Mesothelial cell of epicardium (in vitro differentiated cells): ENCODE data around the gene MIEF1. TPM values are rescaled to one million over a fixed set of nuclear protein-coding genes. Genes with fewer than 3 reads are reported as not detected.
A peak's percentile ranks its signal among the peaks of the same experiment; 100 is the strongest.

ENCODE experiments used
- DNase-seq, 2 experiments: peaks; one replicate each; pipeline ENCODE4 v3.0.0; 2021; ENCODE audit warnings: low spot score in 2 of 2; ENCODE audit not compliant: unreplicated experiment in 2 of 2
- H3K27ac Mint-ChIP-seq: 2 replicates; pipeline ENCODE4 v1.8.0; 2021; ENCODE audit warnings: mixed read lengths
- H3K27me3 Mint-ChIP-seq: 2 replicates; pipeline ENCODE4 v1.8.0; 2021; ENCODE audit warnings: low read depth, mixed read lengths
- H3K36me3 Mint-ChIP-seq: 2 replicates; pipeline ENCODE4 v1.8.0; 2021; ENCODE audit warnings: mixed read lengths
- H3K4me1 Mint-ChIP-seq: 2 replicates; pipeline ENCODE4 v1.8.0; 2021; ENCODE audit warnings: mixed read lengths
- H3K4me3 Mint-ChIP-seq: 2 replicates; pipeline ENCODE4 v1.8.0; 2021; ENCODE audit warnings: mild to moderate bottlenecking, moderate library complexity, mixed read lengths
- H3K9me3 Mint-ChIP-seq: 2 replicates; pipeline ENCODE4 v1.8.0; 2021; ENCODE audit warnings: mixed read lengths
- CTCF ChIP-seq: fragments of 200-600 bp; sonication (generic); IDR thresholded peaks from one replicate; pipeline ENCODE4 v1.5.0; 2021; ENCODE audit warnings: antibody characterized with exemption; ENCODE audit not compliant: unreplicated experiment
- total RNA-seq: library from RNA; stranded (reverse); gene quantifications from 3 replicates; pipeline ENCODE4 v1.2.1, GENCODE V29; 2021

Gene MIEF1
- total RNA-seq, 1 donor from 2014 or later = 35.0 TPM

- Mint-ChIP-seq H3K4me3 (peak overlapping the region; percentile 86), H3K27ac (peak overlapping the region; percentile 64), H3K27me3 (no peaks in the 10 kb centered on the region), H3K36me3 (peaks cover 4% of the 10 kb centered on the region), H3K4me1 (peaks cover 49% of the 10 kb centered on the region), H3K9me3 (no peaks in the 10 kb centered on the region)
- DNase-seq = no peak
- peak; percentile 41 for TF ChIP-seq CTCF
These were observed 28.7 kb downstream of the MIEF1 start for GRCh38 chr22:39530692-39531331.

DNA sequence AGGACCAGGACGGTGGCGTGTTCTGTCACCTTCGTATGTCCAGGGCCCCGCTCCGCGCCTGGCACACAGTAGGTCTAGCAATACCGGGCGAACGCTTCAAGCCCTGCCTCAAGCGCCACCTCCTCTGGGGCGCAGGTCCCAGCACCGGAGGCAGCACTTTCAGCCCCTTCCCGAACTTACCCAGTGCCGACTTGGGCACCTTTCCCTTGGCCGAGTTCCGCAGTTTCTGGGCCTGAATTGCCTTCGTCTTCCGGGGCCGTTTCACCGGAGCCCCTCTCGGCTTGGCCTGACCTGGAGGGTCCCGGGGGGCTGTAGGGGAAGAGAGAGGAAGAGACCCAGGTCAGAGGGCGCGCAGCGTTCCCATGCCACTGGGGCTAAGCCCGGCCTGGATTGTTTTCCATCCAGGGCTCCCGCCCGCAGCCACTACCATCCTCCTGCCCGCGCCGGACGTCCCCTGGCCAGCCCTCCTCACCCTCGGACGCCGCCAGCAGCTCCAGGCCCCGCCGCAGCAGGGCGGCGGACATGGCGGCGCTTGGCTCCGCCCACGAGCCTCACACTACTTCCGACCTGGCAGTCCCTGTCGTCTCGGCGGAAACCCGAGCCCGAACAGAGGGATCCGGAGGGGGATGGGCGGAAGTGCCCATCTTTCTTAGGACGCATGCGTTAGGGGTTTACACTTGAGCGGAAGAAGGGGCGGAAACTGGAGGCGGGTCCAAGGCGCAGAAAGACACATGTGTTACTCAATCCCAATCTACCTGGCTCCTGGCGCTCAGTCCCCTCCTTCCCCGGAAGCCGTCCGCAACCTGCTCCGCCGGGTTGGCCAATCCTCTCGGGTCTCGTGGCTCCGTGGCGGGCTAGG lies 30.4 kb downstream of the MIEF1 start, which contains the start of gene RPS19BP1:
RPS19BP1 (minus strand) TSS at position 534 of the 859 bp plus-strand sequence; CDS start at position 524, 10 bp downstream.
- Mint-ChIP-seq H3K9me3 (no peaks in the 10 kb centered on the region), H3K36me3 (peaks cover 4% of the 10 kb centered on the region), H3K4me1 (peaks cover 47% of the 10 kb centered on the region), H3K4me3 (peak within 1 kb of the TSS; percentile 86), H3K27me3 (no peaks in the 10 kb centered on the region), H3K27ac (peak within 1 kb of the TSS; percentile 96)
- DNase-seq = peak; percentile 96 to 99
- TF ChIP-seq CTCF = no peak

DNA sequence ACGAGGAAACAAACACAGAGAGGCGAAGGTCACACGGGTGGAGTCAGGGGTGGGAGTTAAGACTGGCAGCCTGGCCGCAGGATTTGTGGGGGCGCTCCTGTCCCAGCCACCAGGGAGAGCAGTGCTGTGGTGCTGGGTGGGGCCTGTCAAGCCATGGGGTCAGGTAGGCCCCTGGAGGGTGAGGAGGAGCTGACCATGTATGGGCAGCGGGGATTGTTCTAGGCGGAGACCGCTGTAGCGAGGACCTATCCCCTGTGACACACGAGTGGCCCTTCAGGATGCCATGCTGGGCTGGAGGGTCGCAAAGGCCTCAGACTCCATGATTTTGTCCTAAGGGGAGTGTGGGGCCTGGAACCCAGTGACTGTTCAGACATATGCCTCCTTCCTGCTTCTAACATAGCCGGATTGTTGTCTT lies 32.0 kb downstream of the MIEF1 start:
- Mint-ChIP-seq H3K27ac (no peak overlapping the region), H3K9me3 (no peaks in the 10 kb centered on the region), H3K4me1 (peaks cover 32% of the 10 kb centered on the region), H3K4me3 (no peak overlapping the region), H3K36me3 (peaks cover 4% of the 10 kb centered on the region), H3K27me3 (no peaks in the 10 kb centered on the region)
- no peak for DNase-seq
- TF ChIP-seq CTCF = no peak

GRCh38 chr22:39534591-39535356 lies 32.7 kb downstream of the MIEF1 start:
- no peaks in the 10 kb centered on the region for H3K9me3 Mint-ChIP-seq
- peaks cover 4% of the 10 kb centered on the region for H3K36me3 Mint-ChIP-seq
- H3K4me3 Mint-ChIP-seq = peak overlapping the region; percentile 8
- peak; percentile 79 to 97 for DNase-seq
- H3K27me3 Mint-ChIP-seq = no peaks in the 10 kb centered on the region
- peaks cover 26% of the 10 kb centered on the region for H3K4me1 Mint-ChIP-seq
- peak; percentile 98 for TF ChIP-seq CTCF
- no peak overlapping the region for H3K27ac Mint-ChIP-seq

DNA sequence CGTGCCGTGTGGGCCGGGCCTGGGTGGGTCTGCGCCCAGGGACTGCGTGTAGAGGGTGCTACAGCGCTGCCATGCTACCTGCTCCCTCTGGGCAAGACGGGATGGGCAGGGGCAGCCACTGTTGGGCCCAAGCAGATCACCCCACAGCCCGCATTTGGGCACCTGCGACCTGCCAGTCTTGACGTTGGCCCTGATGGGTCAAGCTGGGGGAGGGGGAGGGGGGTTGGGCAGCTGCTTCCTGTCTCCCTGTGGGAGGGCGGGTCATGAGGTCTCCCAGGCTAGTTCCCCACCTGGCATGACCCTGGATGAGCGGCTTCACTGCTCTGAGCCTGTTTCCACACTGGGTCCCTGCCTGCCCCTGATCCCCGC lies 33.3 kb downstream of the MIEF1 start:
- Mint-ChIP-seq H3K27ac (no peak overlapping the region), H3K4me1 (peaks cover 22% of the 10 kb centered on the region), H3K27me3 (peaks cover 3% of the 10 kb centered on the region), H3K9me3 (no peaks in the 10 kb centered on the region), H3K4me3 (no peak overlapping the region), H3K36me3 (no peaks in the 10 kb centered on the region)
- DNase-seq = no peak
- no peak for TF ChIP-seq CTCF
